NB4 (cell line): Measurements from ENCODE around the gene GRM7.

Experiments
- CTCF ChIP-seq: IDR thresholded peaks from one replicate; pipeline ENCODE4 v1.5.1; 2012; ENCODE audit warnings: low read depth, low read length
- MYC ChIP-seq: IDR thresholded peaks from 2 replicates; pipeline ENCODE4 v1.6.1; 2011; ENCODE audit warnings: low read depth, low read length
- POLR2A ChIP-seq: IDR thresholded peaks from 2 replicates; pipeline ENCODE4 v1.6.1; 2011; ENCODE audit warnings: mild to moderate bottlenecking; ENCODE audit not compliant: insufficient read length; ENCODE audit errors: extremely low read depth

DNA sequence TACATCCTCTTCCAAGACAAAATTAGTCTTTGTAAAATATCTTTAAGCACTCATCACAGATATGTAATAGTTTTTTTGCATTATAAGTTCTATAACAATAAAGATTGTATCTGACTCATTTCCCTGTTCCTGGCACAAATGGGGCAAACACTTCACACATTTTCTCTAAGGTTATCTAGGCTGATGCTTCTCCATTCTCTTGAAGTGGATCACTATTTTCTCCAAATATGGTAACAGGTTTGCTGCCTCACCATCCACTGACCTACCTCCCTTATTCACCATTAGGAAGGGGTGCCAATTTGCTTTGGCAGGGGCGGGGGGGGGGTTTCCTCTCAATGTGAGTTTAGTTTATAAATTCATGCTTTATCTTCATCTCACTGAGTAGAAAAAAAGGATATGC lies 873.0 kb downstream of the GRM7 start:
- TF ChIP-seq POLR2A = no peak
- TF ChIP-seq CTCF = no peak
- no peak for TF ChIP-seq MYC
